ENCODE measurements around the gene BIN1. TPM values are rescaled to one million over a fixed set of nuclear protein-coding genes. Genes with fewer than 3 reads are reported as not detected.

Gene BIN1
- total RNA-seq, 1 experiment from 2014 or later, result 31.8 TPM

GRCh38 chr2:127056086-127056485, 50.9 kb downstream of the BIN1 start:
- ChIA-PET RAD21 (ENCODE audit: low non-redundant PET in 1 of 2, low total read pairs in 2 of 2, uncharacterized antibody in 2 of 2, unreplicated experiment in 2 of 2) (no interaction called here), CTCF (no interaction called here)
- no peaks in the 10 kb centered on the region for H3K79me2 ChIP-seq (ENCODE audit: insufficient read depth, low read length)

GRCh38 chr2:127055786-127056076, 51.2 kb downstream of the BIN1 start:
- DNase-seq (ENCODE audit: low read depth, low spot score) (no peak), ATAC-seq (no peak)
- Histone ChIP-seq H3K27ac (ENCODE audit: low read depth, low read length) (no peak overlapping the region), H3K4me2 (ENCODE audit: low read length) (no peak overlapping the region), H3K27me3 (ENCODE audit: insufficient read depth, low read length) (no peaks in the 10 kb centered on the region), H2AFZ (ENCODE audit: low read depth, low read length, poor library complexity, severe bottlenecking) (no peak overlapping the region), H3K36me3 (ENCODE audit: control insufficient read depth in 1 of 2, insufficient read depth in 2 of 2, low read length in 2 of 2) (no peaks in the 10 kb centered on the region), H3K9me3 (ENCODE audit: control insufficient read depth in 1 of 2, insufficient read depth in 1 of 2, low read depth in 1 of 2, low read length in 2 of 2) (no peaks in the 10 kb centered on the region), H3K9me2 (ENCODE audit: insufficient read depth) (no peaks in the 10 kb centered on the region), H3K9ac (ENCODE audit: low read length) (no peak overlapping the region), H3K4me3 (replicated peaks in 1 of 2; ENCODE audit: low read depth in 1 of 2, low read length in 2 of 2) (no peak overlapping the region), H3K4me1 (ENCODE audit: control insufficient read depth in 1 of 2, insufficient read depth in 2 of 2, low read length in 2 of 2) (peaks cover 0 to 12% of the 10 kb centered on the region in 2 experiments; a peak in 2 of 4 replicates), H3K79me2 (ENCODE audit: insufficient read depth, low read length) (no peaks in the 10 kb centered on the region), H4K20me1 (ENCODE audit: insufficient read depth) (no peaks in the 10 kb centered on the region)
- CTCF ChIA-PET, result no interaction called here
- no peak for TF ChIP-seq RAD21 (IDR thresholded peaks at IDR 0.05; ENCODE audit: low read depth)
- no peak for TF ChIP-seq JUND (IDR thresholded peaks at IDR 0.05)
- no peak for TF ChIP-seq SRF (IDR thresholded peaks at IDR 0.05; ENCODE audit: low read depth)
- no peak for TF ChIP-seq EZH2phosphoT487 (IDR thresholded peaks at IDR 0.05; ENCODE audit: borderline replicate concordance)
- TF ChIP-seq CEBPB (IDR thresholded peaks at IDR 0.05; ENCODE audit: low read depth), result no peak
- no peak for TF ChIP-seq EGR1 (IDR thresholded peaks at IDR 0.05; ENCODE audit: low read depth)
- TF ChIP-seq POLR2AphosphoS5 (IDR thresholded peaks at IDR 0.05; ENCODE audit: low read depth, low read length), result no peak
- no peak for TF ChIP-seq ZFX (IDR thresholded peaks at IDR 0.05)
- TF ChIP-seq MAX (IDR thresholded peaks at IDR 0.05), result no peak
- no peak for TF ChIP-seq CBX3 (IDR thresholded peaks at IDR 0.05; ENCODE audit: low read depth)
- no TSS peak for BruUV-seq (replicated peaks)
- POLR2A ChIA-PET, result no interaction called here
- RAD21 ChIA-PET (ENCODE audit: low non-redundant PET in 1 of 2, low total read pairs in 2 of 2, uncharacterized antibody in 2 of 2, unreplicated experiment in 2 of 2), result no interaction called here
- intact Hi-C loops (cut with micrococcal nuclease), result no loop called here

More at GRCh38 chr2:127056086-127056485, 50.9 kb downstream of the BIN1 start:
- intact Hi-C loops (cut with micrococcal nuclease), result no loop called here
- H2AFZ ChIP-seq (ENCODE audit: low read depth, low read length, poor library complexity, severe bottlenecking), result no peak overlapping the region
- TF ChIP-seq RAD21 (IDR thresholded peaks at IDR 0.05; ENCODE audit: low read depth) (no peak), FOSL1 (IDR thresholded peaks at IDR 0.05; ENCODE audit: low read depth) (no peak), ELF1 (IDR thresholded peaks at IDR 0.05; ENCODE audit: borderline replicate concordance, low read depth) (no peak), EGR1 (IDR thresholded peaks at IDR 0.05; ENCODE audit: low read depth) (no peak)
- H4K20me1 ChIP-seq (ENCODE audit: insufficient read depth), result no peaks in the 10 kb centered on the region
- no peak overlapping the region for H3K4me3 ChIP-seq (replicated peaks in 1 of 2; ENCODE audit: low read depth in 1 of 2, low read length in 2 of 2)
- no TSS peak for BruUV-seq (replicated peaks)
- no peak overlapping the region for H3K4me2 ChIP-seq (ENCODE audit: low read length)
- no peaks in the 10 kb centered on the region for H3K9me2 ChIP-seq (ENCODE audit: insufficient read depth)
- H3K9me3 ChIP-seq (ENCODE audit: control insufficient read depth in 1 of 2, insufficient read depth in 1 of 2, low read depth in 1 of 2, low read length in 2 of 2), result no peaks in the 10 kb centered on the region
- H3K36me3 ChIP-seq (ENCODE audit: control insufficient read depth in 1 of 2, insufficient read depth in 2 of 2, low read length in 2 of 2), result no peaks in the 10 kb centered on the region
- H3K4me1 ChIP-seq (ENCODE audit: control insufficient read depth in 1 of 2, insufficient read depth in 2 of 2, low read length in 2 of 2), result peaks cover 0 to 11% of the 10 kb centered on the region in 2 experiments; a peak in 2 of 4 replicates
- no peak overlapping the region for H3K9ac ChIP-seq (ENCODE audit: low read length)
- H3K27ac ChIP-seq (ENCODE audit: low read depth, low read length), result no peak overlapping the region
- POLR2A ChIA-PET, result no interaction called here
- no peak for ATAC-seq
- H3K27me3 ChIP-seq (ENCODE audit: insufficient read depth, low read length), result no peaks in the 10 kb centered on the region
- no peak for DNase-seq (ENCODE audit: low read depth, low spot score)
